Gastrocnemius medialis (tissue), 4 donors: ENCODE measurements around the gene LUZP2.
"Not testable (repeated sequence)": the region's sequence is repeated elsewhere in the genome, so short reads cannot be mapped to it uniquely, and the experiment has no call there.

ENCODE experiments used
- CTCF ChIP-seq, 5 experiments: fragments of 450-650 bp in 3 of 5; fragments of 200-600 bp in 2 of 5; sonication (generic) in 2 of 5; IDR thresholded peaks in 4 of 5; conservative IDR thresholded peaks in 1 of 5; 1 replicate in 4 of 5; 2 replicates in 1 of 5; pipeline ENCODE4 v1.5.1; 2016 to 2019; ENCODE audit warnings: antibody characterized with exemption in 5 of 5, mild to moderate bottlenecking in 3 of 5, moderate library complexity in 3 of 5
- POLR2A ChIP-seq, 2 donors: fragments of 450-650 bp; IDR thresholded peaks; one replicate each; pipeline ENCODE4 v1.6.1; 2017; ENCODE audit warnings: antibody characterized with exemption in 2 of 2, mild to moderate bottlenecking in 2 of 2, moderate library complexity in 2 of 2

DNA sequence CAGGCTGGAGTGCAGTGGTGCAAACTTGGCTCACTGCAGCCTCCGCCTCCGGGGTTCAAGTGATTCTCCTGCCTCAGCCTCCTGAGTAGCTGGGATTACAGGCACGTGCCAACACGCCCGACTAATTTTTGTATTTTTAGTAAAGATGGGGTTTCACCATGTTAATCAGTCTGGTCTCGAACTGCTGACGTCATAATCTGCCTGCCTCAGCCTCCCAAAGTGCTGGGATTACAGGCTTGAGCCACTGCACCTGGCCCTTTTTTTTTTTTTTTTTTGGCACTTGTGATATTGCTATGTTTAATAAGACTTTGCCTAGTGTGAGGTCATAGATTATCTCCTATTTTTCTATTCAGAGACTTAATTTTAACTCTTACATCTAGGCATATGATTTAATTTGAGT lies 497.1 kb downstream of the LUZP2 start:
- TF ChIP-seq CTCF (IDR thresholded peaks at IDR 0.05 in 4 of 5, conservative IDR thresholded peaks at IDR 0.05 in 1 of 5); POLR2A (IDR thresholded peaks at IDR 0.05): not testable (repeated sequence)
